Suprapubic skin (tissue), 4 donors: ENCODE measurements around the gene CYP4F22. TPM values are rescaled to one million over a fixed set of nuclear protein-coding genes. Genes with fewer than 3 reads are reported as not detected.

Experiments used
- DNase-seq, 2 donors: peaks; one replicate each; pipeline ENCODE4 v3.0.0-alpha.2; 2019; ENCODE audit warnings: low spot score in 2 of 2
- H3K27ac ChIP-seq: fragments of 200-600 bp; sonication (generic); one replicate; pipeline ENCODE4 v1.5.1; 2019
- H3K27me3 ChIP-seq: fragments of 200-600 bp; sonication (generic); one replicate; pipeline ENCODE4 v1.5.1; 2019
- H3K36me3 ChIP-seq: fragments of 200-600 bp; sonication (generic); one replicate; pipeline ENCODE4 v1.5.1; 2019
- H3K4me1 ChIP-seq: fragments of 200-600 bp; sonication (generic); one replicate; pipeline ENCODE4 v1.5.1; 2019
- H3K4me3 ChIP-seq: fragments of 200-600 bp; sonication (generic); one replicate; pipeline ENCODE4 v1.5.1; 2019; ENCODE audit warnings: mild to moderate bottlenecking
- H3K9me3 ChIP-seq: fragments of 200-600 bp; sonication (generic); one replicate; pipeline ENCODE4 v1.5.1; 2019
- CTCF ChIP-seq, 2 donors: fragments of 200-600 bp in 1 of 2; fragments of 450-650 bp in 1 of 2; sonication (generic) in 1 of 2; IDR thresholded peaks; one replicate each; pipeline ENCODE4 v1.5.1; 2016 to 2019; ENCODE audit warnings: antibody characterized with exemption in 2 of 2, mild to moderate bottlenecking in 1 of 2, moderate library complexity in 1 of 2
- EP300 ChIP-seq: sonication (generic); formaldehyde crosslinking; IDR thresholded peaks from one replicate; pipeline ENCODE4 v1.6.1; 2017; ENCODE audit warnings: antibody characterized with exemption
- POLR2A ChIP-seq, 2 donors: fragments of 450-650 bp; IDR thresholded peaks; one replicate each; pipeline ENCODE4 v1.6.1; 2017; ENCODE audit warnings: antibody characterized with exemption in 2 of 2, mild to moderate bottlenecking in 2 of 2, moderate library complexity in 2 of 2
- POLR2AphosphoS5 ChIP-seq, 3 donors: sonication (generic); formaldehyde crosslinking; IDR thresholded peaks; one replicate each; pipeline ENCODE4 v1.6.1; 2017; ENCODE audit warnings: antibody characterized with exemption in 3 of 3
- WGBS: methylation state at CpG from one replicate; pipeline ENCODE4 v1.1.5; 2018; 5-methylcytosine and 5-hydroxymethylcytosine counted together
- total RNA-seq, 4 donors: library from RNA; depleted of rRNA; stranded (reverse); fragments of >200 nt; gene quantifications; one replicate each; pipeline ENCODE4 v1.1.0, GENCODE V29; 2016

The CYP4F22 gene
- total RNA-seq, 4 donors from 2014 or later = 26.0 to 77.7 (median 55.5) TPM

DNA sequence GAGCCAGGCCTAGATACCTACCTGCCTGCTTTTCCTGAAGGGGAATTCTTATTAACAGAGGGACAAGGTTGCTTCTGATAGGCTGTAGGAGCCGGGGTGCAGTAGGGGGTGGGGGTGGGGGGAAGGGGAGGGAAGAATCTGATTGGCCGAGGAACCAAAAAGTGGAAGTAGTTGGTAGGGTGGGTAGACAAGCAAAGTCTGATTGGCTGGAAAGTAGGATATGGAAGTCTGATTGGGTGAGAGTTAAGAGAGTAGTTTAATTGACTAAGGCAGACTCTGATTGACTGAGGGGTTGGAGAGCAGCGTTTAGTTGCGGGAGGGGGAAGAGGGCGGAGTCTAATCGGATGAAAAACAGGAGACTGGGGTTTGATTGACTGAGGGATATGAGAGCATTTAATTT is 9.4 kb upstream of the CYP4F22 start:
- Histone ChIP-seq H3K36me3 (no peaks in the 10 kb centered on the region), H3K27me3 (peaks cover 10% of the 10 kb centered on the region), H3K4me3 (no peak overlapping the region), H3K9me3 (no peaks in the 10 kb centered on the region), H3K27ac (no peak overlapping the region), H3K4me1 (no peaks in the 10 kb centered on the region)
- no peak for TF ChIP-seq EP300
- TF ChIP-seq POLR2AphosphoS5 (IDR thresholded peaks at IDR 0.05) = no peak
- no peak for TF ChIP-seq CTCF (IDR thresholded peaks at IDR 0.05)
- no peak for TF ChIP-seq POLR2A (IDR thresholded peaks at IDR 0.05)
- no peak for DNase-seq
- WGBS = 54% methylated on average over 6 of the region's 6 CpGs

DNA sequence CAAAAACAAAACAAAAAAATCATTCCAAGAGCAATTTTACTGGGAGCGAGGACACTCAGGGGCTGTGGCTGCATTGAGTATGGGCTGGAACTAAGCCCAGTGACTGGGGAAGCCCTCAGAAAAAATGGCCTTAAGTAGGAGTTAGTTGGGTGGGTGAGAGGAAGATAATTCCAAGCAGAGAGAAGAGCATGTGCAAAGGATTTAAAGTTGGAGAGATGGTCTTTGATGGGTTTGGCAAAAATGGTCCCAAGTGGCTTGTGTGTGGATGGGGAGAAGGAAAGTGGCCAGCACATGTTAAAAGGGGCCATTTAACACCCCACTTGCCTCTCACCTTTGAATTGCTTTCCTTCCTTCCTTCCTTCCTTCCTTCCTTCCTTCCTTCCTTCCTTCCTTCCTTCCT is 6.7 kb upstream of the CYP4F22 start:
- H3K9me3 ChIP-seq = no peaks in the 10 kb centered on the region
- H3K36me3 ChIP-seq = no peaks in the 10 kb centered on the region
- WGBS = 57% methylated on average over 1 of the region's 1 CpG
- no peak for DNase-seq
- peaks cover 20% of the 10 kb centered on the region for H3K27me3 ChIP-seq
- no peak overlapping the region for H3K27ac ChIP-seq
- no peak overlapping the region for H3K4me3 ChIP-seq
- H3K4me1 ChIP-seq = no peaks in the 10 kb centered on the region
- TF ChIP-seq POLR2AphosphoS5 (IDR thresholded peaks at IDR 0.05) = no peak
- TF ChIP-seq POLR2A (IDR thresholded peaks at IDR 0.05) = no peak
- TF ChIP-seq CTCF (IDR thresholded peaks at IDR 0.05) = no peak
- no peak for TF ChIP-seq EP300

GRCh38 chr19:15502264-15502663 is 6.1 kb upstream of the CYP4F22 start:
- Histone ChIP-seq H3K9me3 (no peaks in the 10 kb centered on the region), H3K4me3 (no peak overlapping the region), H3K36me3 (no peaks in the 10 kb centered on the region), H3K27ac (no peak overlapping the region), H3K4me1 (no peaks in the 10 kb centered on the region), H3K27me3 (peaks cover 22% of the 10 kb centered on the region)
- 67% methylated on average over 1 of the region's 1 CpG for WGBS
- no peak for DNase-seq
- no peak for TF ChIP-seq CTCF (IDR thresholded peaks at IDR 0.05)
- TF ChIP-seq POLR2AphosphoS5 (IDR thresholded peaks at IDR 0.05) = no peak
- TF ChIP-seq POLR2A (IDR thresholded peaks at IDR 0.05) = no peak
- no peak for TF ChIP-seq EP300

DNA sequence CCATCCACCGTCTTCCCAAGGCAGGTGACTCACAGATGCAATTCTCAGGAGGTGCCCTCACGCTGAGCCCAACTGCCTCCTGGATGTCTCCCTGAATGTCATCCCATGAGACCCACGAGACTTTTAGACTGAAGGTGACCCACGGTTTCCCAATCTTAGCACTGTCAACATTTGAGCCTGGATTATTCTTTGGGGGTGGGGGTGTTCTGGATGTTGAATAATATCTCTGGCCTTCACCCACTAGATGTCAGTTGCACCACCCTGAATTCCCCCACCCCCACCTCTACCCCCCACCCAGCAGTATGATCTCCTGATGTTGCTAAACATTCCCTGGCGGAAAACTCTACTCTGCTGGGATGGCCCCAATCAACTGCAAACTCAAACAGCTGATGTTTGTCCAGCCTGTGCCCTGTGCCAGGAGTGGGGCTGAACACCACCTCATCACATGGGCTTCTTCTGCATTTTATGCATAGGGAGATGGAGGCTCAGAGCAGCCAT is 2.2 kb upstream of the CYP4F22 start:
- H3K27me3 ChIP-seq = peaks cover 43% of the 10 kb centered on the region
- no peak overlapping the region for H3K27ac ChIP-seq
- no peaks in the 10 kb centered on the region for H3K9me3 ChIP-seq
- H3K36me3 ChIP-seq = no peaks in the 10 kb centered on the region
- 67% methylated on average over 5 of the region's 5 CpGs for WGBS
- DNase-seq = no peak
- TF ChIP-seq POLR2A (IDR thresholded peaks at IDR 0.05) (no peak), CTCF (IDR thresholded peaks at IDR 0.05) (no peak), EP300 (no peak), POLR2AphosphoS5 (IDR thresholded peaks at IDR 0.05) (no peak)
- no peak overlapping the region for H3K4me3 ChIP-seq
- peaks cover 24% of the 10 kb centered on the region for H3K4me1 ChIP-seq

DNA sequence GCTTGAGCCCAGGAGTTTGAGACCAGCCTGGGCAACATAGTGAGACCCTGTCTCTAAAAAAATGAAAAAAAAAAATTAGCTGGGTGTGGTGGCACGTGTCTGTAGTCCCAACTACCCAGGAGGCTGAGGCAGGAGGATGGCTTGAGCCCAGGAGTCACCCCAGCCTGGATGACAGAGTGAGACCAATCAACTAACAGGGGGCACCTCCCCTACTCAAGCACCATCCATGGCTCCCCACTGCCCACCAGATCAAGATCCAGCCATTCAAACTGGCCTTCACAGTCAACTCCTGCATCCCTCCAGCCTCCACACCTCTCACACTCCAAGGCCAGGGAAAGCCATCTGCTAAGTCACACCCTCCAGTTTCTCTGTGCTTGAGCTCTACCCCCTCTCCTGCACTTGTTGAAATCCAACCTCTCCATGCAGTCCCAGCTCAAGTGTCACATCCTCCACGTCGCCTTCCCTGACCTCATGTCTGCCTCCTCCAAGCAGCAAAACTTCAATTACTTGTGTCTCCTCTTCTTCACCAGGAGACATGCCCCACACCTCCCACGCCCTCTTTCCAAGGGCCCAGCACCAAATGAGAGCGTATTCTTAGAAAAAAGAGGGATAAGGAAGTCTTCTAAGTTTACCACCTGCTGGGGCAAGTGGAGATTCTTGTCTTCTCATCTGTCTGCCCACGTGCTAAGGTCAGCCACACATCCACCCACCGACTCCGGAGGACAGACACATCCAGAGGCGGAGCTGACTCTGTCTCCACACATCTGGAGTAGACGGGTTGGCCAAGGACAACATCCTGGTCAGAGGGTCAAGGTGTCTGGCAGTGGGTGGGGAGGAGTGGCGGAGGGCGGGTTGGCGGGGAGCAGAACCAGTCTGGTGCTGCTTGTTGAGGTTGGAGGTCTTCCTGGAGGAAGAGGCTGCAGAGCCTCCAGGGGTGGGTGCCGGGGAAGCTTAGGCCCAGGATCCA is 974 bp upstream of the CYP4F22 start:
- TF ChIP-seq EP300 (no peak), CTCF (IDR thresholded peaks at IDR 0.05) (no peak), POLR2A (IDR thresholded peaks at IDR 0.05) (no peak), POLR2AphosphoS5 (IDR thresholded peaks at IDR 0.05) (no peak)
- Histone ChIP-seq H3K4me3 (no peak overlapping the region), H3K4me1 (peaks cover 24% of the 10 kb centered on the region), H3K36me3 (no peaks in the 10 kb centered on the region), H3K27ac (no peak overlapping the region), H3K9me3 (no peaks in the 10 kb centered on the region), H3K27me3 (peaks cover 43% of the 10 kb centered on the region)
- 67% methylated on average over 13 of the region's 14 CpGs for WGBS
- DNase-seq = no peak
